Ectodermal cell (in vitro differentiated cells): ENCODE results near the gene MUC4.
"Not testable (repeated sequence)": the region's sequence is repeated elsewhere in the genome, so short reads cannot be mapped to it uniquely, and the experiment has no call there.

ENCODE experiments used
- H3K27ac ChIP-seq: 2 replicates; pipeline ENCODE4 v1.7.0; 2013; ENCODE audit warnings: mild to moderate bottlenecking, low read depth, low read length; ENCODE audit not compliant: insufficient read depth, poor library complexity, severe bottlenecking
- H3K27me3 ChIP-seq: 2 replicates; pipeline ENCODE4 v1.7.0; 2013; ENCODE audit warnings: mild to moderate bottlenecking, low read length; ENCODE audit not compliant: insufficient read depth, control insufficient read depth, poor library complexity, severe bottlenecking
- H3K36me3 ChIP-seq: one replicate; pipeline ENCODE4 v1.7.0; 2013; ENCODE audit warnings: low read length; ENCODE audit not compliant: control insufficient read depth, insufficient read depth
- H3K4me1 ChIP-seq: one replicate; pipeline ENCODE4 v1.7.0; 2013; ENCODE audit warnings: low read length; ENCODE audit not compliant: control insufficient read depth, insufficient read depth
- H3K4me3 ChIP-seq: 2 replicates; pipeline ENCODE4 v1.7.0; 2013; ENCODE audit warnings: low read depth, low read length, control low read depth; ENCODE audit not compliant: insufficient read depth
- H3K9me3 ChIP-seq: 2 replicates; pipeline ENCODE4 v1.7.0; 2013; ENCODE audit warnings: mild to moderate bottlenecking, low read length, moderate library complexity; ENCODE audit not compliant: control insufficient read depth
- WGBS, 2 experiments: methylation state at CpG; one replicate each; pipeline ENCODE4 v1.1.7; 2013; ENCODE audit warnings: missing lambda C conversion rate in 2 of 2; 5-methylcytosine and 5-hydroxymethylcytosine counted together

The MUC4 gene

GRCh38 chr3:195788711-195789581 is 22.8 kb downstream of the MUC4 start:
- Histone ChIP-seq H3K4me1 (no peaks in the 10 kb centered on the region), H3K27me3 (no peaks in the 10 kb centered on the region), H3K36me3 (no peaks in the 10 kb centered on the region), H3K27ac (no peak overlapping the region), H3K4me3 (no peak overlapping the region), H3K9me3 (no peaks in the 10 kb centered on the region)
- 94% methylated on average over 25 of the region's 26 CpGs for WGBS, 2 experiments

DNA sequence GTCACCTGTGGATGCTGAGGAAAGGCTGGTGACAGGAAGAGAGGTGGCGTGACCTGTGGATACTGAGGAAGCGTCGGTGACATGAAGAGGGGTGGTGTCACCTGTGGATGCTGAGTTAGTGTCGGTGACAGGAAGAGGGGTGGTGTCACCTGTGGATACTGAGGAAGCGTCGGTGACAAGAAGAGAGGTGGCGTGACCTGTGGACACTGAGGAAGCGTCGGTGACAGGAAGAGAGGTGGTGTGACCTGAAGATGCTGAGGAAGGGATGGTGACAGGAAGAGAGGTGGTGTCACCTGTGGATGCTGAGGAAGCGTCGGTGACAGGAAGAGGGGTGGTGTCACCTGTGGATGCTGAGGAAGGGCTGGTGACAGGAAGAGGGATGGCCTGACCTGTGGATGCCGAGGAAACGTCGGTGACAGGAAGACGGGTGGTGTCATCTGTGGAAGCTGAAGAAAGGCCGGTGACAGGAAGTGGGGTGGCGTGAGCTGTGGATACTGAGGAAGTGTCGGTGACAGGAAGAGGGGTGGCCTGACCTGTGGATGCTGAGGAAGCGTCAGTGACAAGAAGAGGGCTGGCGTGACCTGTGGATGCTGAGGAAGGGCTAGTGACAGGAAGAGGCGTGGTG is 25.8 kb downstream of the MUC4 start:
- not testable (repeated sequence) for H3K9me3 ChIP-seq, H3K27ac ChIP-seq, H3K36me3 ChIP-seq, H3K27me3 ChIP-seq, H3K4me3 ChIP-seq, H3K4me1 ChIP-seq
- 94 to 95% methylated on average over 21 of the region's 21 CpGs for WGBS, 2 experiments

- H3K4me3 ChIP-seq, H3K9me3 ChIP-seq, H3K4me1 ChIP-seq, H3K27me3 ChIP-seq, H3K27ac ChIP-seq, H3K36me3 ChIP-seq: not testable (repeated sequence)
- WGBS, 2 experiments, result 91 to 92% methylated on average over 14 of the region's 14 CpGs
Measured at GRCh38 chr3:195784031-195784430, 27.7 kb downstream of the MUC4 start.

- not testable (repeated sequence) for H3K27me3 ChIP-seq
- 93% methylated on average over 9 of the region's 12 CpGs for WGBS, 2 experiments
Measured at GRCh38 chr3:195781236-195781635, 30.5 kb downstream of the MUC4 start.

DNA sequence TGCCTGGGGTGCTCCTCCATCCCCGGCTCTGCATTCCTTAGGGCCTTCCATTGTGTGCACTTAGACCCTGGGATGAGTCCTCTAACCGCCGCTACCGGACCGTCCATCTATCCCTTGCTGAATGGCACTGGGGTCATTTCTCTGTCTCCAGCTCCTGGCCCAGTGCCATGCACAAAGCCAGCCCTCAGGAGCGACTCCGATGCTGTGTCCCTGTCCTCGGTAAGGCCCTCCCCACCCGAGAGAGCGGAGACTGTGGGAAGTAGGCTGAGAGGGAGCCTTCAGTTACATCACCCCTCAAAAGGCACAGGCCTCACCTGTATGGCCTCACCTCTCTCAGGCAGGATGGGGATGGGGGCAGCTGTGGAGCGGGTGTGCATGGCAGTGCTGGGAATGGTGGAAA is 33.8 kb downstream of the MUC4 start:
- Histone ChIP-seq H3K4me1 (no peaks in the 10 kb centered on the region), H3K9me3 (no peaks in the 10 kb centered on the region), H3K4me3 (no peak overlapping the region), H3K36me3 (no peaks in the 10 kb centered on the region), H3K27ac (no peak overlapping the region), H3K27me3 (no peaks in the 10 kb centered on the region)
- WGBS, 2 experiments, result 84 to 85% methylated on average over 11 of the region's 11 CpGs

More at GRCh38 chr3:195781236-195781635, 30.5 kb downstream of the MUC4 start:
- not testable (repeated sequence) for H3K36me3 ChIP-seq, H3K4me3 ChIP-seq, H3K4me1 ChIP-seq, H3K27ac ChIP-seq, H3K9me3 ChIP-seq

DNA sequence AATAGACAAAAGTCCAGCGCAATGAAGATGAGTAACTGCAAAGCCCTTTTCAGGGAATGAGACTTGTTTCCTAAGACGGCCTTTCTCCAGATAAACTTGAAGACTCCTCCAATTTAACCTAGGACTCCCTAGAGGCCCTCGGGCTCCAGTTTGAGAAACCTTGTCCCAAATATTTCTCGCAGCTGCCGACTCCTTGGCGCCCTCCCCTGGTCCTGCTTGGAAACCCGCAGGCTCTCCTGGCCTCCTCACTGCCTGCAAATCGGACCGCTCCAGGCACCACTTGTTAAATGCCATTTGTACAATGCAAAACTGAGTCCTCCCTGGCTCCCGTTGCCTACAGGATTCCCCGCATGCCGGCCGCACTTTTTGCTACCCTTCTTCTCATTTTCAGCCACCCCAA is 36.8 kb downstream of the MUC4 start:
- H3K4me3 ChIP-seq, result no peak overlapping the region
- H3K9me3 ChIP-seq, result no peaks in the 10 kb centered on the region
- no peaks in the 10 kb centered on the region for H3K27me3 ChIP-seq
- H3K36me3 ChIP-seq, result no peaks in the 10 kb centered on the region
- 49 to 50% methylated on average over 13 of the region's 13 CpGs for WGBS, 2 experiments
- no peaks in the 10 kb centered on the region for H3K4me1 ChIP-seq
- no peak overlapping the region for H3K27ac ChIP-seq

DNA sequence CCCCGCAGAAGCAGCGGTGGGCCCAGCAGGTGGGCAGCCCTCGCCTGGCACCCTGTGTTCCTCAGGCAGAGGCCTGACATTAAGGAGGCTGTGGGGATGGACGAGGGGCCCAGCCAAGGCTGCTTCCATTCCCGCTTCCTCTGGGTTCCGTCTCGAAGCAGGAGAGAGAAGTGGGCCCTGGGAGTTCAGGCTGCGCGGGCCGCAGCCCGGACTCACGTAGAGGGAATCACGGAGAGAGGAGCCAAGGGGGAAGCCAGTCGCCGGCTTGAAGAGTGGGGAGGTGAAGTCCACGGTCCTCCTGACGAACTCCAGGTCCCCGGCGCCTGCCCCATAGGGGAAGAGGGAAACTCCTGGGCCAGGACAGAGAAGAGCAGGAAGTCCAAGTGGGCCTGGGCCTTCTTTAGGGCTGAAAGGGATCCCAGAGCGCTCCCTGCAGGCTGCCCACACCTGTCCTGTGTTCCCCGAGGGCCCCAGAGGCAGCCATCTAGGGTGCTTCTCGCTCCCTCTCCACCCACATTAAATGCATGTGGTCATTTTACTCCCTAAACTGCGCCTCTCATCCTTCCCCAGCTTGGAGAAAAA is 37.7 kb downstream of the MUC4 start:
- 93% methylated on average over 23 of the region's 23 CpGs for WGBS, 2 experiments

GRCh38 chr3:195771646-195772300 is 40.0 kb downstream of the MUC4 start:
- 88 to 89% methylated on average over 14 of the region's 14 CpGs for whole genome bisulfite sequencing, 2 experiments
- H3K27ac ChIP-seq, result no peak overlapping the region
- H3K4me3 ChIP-seq, result no peak overlapping the region
- H3K9me3 ChIP-seq, result no peaks in the 10 kb centered on the region
- no peaks in the 10 kb centered on the region for H3K36me3 ChIP-seq
- no peaks in the 10 kb centered on the region for H3K4me1 ChIP-seq
- no peaks in the 10 kb centered on the region for H3K27me3 ChIP-seq

More for the DNA sequence above, 37.7 kb downstream of the MUC4 start:
- H3K27ac ChIP-seq, result no peak overlapping the region
- H3K36me3 ChIP-seq, result no peaks in the 10 kb centered on the region
- H3K4me1 ChIP-seq, result no peaks in the 10 kb centered on the region
- H3K9me3 ChIP-seq, result no peaks in the 10 kb centered on the region
- no peaks in the 10 kb centered on the region for H3K27me3 ChIP-seq
- H3K4me3 ChIP-seq, result no peak overlapping the region

- not testable (repeated sequence) for H3K27ac ChIP-seq, H3K36me3 ChIP-seq, H3K27me3 ChIP-seq, H3K9me3 ChIP-seq, H3K4me1 ChIP-seq, H3K4me3 ChIP-seq
- WGBS, 2 experiments, result 93 to 95% methylated on average over 16 to 22 of the region's 28 CpGs
Measured at GRCh38 chr3:195770841-195771645, 40.7 kb downstream of the MUC4 start.
